ENCODE measurements around the gene CCDC57.

The CCDC57 gene

DNA sequence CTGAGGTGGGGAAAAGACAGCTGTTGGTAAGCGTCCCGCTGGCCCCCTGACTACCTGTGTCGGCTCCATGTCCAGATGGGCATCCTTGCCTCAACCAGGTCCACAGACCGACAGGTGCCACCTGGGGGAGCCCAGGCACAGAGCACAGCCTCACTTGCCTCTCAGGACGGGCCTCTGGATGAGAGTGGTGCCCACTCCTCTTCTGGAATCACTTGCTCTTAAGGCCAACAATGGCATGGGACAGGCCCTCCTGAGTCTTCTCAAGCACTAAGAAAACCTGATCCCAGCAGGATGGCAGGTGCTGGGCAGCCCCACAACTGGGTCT, 33.4 kb upstream of the CCDC57 start:
- no peak for DNase-seq (ENCODE audit: low read depth)

DNA sequence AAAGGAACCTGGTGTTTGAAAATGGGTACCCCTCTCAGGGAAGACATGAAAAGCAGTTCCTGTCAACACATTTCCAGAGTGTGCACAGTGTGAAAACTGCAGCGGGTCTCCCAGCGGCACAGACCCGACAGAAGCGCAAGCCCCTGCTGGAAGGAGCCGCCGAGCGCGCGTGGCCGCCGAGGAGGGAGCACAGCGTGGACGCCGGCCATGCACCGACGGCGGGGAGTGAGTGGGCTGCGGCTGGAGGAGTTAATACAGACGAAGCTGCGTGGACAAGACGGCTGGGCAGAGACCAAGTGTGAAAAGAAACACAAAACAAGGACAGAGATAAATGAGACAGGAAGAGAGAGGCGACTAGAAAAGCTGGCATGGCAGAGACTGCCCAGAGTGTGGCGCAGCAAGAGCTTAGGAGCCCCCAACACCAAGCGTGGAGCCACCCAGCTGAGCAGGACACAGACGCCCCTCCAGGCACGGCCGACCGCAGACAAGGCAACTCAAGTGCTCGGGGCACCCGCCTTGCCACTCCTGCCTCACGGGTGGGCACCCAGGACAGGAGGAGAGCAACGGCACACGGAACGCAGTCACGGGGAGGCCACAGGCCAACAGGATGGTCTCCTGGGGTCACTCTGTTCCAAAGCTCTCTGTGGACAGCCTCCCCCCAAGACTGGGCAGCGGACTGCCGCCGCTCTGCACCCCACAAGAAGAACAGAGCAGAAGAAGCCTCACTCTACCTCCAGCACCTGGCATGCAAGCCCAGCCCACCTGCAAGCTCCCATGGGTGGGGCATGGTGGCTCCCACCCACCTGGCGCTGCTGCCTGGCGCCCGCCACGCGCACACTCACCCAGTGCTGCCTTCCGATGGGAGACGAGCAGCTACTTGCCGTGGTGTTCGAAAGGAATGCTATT, 32.7 kb upstream of the CCDC57 start:
- DNase-seq (ENCODE audit: low read depth), result peak; percentile 41

GRCh38 chr17:82244413-82245133, 31.9 kb upstream of the CCDC57 start:
- peak; percentile 63 for DNase-seq (ENCODE audit: low read depth)

DNA sequence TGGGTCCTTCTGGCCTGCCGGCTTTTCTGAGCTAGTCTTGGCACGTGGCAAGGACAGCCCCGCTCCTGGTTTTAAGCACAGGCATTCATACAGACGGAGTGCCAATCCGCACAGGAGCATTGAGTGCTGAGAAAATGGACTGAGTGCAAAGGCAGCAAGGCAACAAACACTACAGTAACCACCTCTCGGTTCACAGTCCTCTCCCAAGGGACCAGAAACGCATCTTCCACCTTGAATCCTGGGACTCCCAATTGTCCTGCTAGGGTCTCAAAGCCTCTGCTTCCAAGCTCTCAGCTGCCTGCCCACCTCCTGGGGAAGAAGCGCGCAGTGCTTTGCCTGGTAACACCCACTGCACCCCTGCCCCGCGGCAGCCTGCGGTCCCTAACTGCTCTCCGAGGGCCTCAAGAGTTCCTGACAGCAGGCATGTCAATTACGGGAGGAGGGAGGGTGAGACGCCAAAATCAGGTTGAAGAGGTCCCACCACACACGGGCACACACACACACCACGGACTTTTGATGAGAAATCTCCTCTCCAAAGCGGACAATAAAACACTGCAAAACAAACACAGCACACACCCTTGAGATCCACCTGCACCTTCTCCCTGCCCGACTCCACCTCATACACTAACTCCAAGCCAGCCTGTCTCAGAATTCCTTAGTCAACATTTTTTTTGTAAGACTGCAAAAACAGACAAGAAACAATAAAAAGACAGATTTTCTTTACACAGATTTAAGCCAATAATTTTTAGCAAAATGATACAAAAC, 31.2 kb upstream of the CCDC57 start:
- DNase-seq (ENCODE audit: low read depth), result peak; percentile 61

DNA sequence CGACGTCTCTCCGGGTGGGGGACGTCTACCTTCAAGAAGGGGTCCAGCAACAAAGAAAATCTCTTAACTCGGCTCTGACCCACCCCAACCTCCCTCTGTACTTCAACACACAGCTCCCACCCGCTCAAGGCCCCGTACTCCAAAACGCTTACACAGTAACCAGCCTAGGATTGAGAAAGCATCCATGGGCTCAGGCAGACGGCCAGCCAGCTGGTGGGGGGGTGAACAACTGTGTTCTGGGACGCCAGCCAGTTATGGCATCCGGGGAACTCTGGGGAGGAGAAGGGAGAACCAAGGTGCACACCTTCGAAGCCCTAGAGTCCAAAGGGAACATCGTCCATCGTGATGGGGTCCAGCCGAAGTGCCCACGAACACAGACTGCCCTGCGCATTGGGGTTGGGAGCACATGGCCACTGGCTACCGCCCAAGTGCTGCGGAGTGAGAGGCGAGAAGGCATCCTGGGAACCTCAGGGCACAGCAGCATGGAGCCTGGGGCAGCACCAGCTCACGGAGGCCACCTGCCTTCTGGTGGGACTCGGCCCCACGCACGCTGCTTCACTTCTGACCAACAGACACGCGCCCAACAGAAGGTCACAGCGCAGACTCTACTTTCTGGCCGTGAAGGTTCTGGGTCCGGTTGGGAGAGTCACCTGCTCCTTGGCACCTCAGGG, 30.5 kb upstream of the CCDC57 start:
- peak; percentile 89 for DNase-seq (ENCODE audit: low read depth)

DNA sequence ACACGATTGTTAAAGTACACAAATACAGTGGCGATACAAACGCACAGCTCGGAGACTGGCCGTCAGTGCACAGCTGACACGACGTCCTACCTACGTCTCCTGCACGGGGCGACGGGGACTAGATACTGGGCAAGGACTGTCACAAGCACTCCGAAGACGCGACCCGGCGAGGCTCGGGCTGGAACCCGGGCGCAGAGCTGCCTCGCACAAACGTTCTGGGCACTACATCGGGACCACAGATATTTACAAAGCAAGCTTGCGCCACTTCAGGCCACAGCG, 30.0 kb upstream of the CCDC57 start:
- DNase-seq (ENCODE audit: low read depth), result no peak

- DNase-seq (ENCODE audit: low read depth), result peak; percentile 79
Measured at GRCh38 chr17:82241926-82242697, 29.5 kb upstream of the CCDC57 start.

DNA sequence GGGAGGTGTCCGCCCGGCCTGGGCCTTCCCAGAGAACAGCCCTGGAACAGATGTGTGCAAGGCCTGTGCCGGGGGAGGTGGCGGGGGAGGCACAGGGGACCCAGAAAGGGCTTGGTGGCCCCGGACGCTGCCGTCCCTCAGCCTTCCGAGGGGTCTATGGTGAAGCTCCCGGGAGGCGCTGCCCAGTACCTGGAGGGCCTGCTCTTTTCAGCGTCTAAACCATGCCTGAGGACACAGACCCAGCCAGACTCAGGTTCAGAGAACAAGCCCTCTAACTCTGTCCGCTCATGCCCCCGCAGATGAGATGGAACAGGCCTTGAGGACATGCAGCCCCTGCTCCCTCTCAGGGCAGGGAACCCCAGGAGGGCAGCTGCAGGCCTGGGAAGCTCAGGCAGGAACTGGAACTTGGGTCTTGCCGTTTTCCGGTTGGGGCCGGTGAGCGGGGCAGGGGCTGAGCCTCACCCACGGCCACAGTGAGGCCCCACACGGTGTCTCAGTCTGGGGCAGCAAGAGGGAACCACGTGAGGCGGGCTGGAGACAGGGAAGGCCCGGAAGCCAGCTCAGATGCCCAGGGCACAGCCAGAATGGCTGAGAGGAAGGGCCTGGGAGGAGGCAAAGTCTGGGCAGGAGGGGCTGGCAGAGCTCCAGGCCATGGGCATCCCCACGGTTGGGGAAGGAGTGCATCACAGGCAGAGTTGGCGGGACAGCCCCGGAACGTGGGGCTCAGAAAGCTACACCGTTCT, 28.7 kb upstream of the CCDC57 start:
- peak; percentile 80 for DNase-seq (ENCODE audit: low read depth)

DNA sequence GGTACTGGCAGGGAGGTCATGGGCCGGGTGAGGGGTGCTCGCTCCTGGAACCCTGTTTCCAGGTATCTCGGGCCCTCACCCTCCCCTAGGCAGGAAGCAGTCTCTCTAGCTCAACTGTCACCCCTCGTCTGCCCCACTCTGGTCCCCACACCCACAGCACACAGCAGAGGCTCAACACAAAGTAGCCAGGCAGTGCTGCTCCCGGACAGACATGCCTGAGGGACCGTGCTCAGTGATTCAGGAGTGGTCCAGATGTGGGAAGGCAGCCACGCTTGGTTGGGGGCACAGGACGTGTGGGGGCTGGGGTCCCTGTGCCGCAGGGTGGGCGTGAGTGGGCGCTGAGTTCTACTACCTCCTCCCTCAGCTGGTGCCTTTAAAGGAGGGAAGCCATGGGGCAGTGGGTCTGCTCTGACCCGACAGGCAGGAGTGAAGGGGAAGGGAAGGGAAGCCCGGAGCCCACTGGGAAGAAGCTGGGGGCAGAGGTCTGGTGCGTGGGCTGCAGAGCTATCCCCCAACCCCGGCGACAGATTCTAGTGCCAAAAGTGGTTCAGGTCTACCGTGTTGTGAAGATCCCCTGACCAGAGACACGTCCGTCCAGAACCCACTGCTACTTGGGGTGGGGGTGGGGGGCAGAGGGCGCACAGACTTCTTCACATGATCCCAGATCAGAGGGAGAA, 28.0 kb upstream of the CCDC57 start:
- DNase-seq (ENCODE audit: low read depth), result no peak

- DNase-seq (ENCODE audit: low read depth), result peak; percentile 28
Measured at GRCh38 chr17:82239926-82240505, 27.4 kb upstream of the CCDC57 start.

DNA sequence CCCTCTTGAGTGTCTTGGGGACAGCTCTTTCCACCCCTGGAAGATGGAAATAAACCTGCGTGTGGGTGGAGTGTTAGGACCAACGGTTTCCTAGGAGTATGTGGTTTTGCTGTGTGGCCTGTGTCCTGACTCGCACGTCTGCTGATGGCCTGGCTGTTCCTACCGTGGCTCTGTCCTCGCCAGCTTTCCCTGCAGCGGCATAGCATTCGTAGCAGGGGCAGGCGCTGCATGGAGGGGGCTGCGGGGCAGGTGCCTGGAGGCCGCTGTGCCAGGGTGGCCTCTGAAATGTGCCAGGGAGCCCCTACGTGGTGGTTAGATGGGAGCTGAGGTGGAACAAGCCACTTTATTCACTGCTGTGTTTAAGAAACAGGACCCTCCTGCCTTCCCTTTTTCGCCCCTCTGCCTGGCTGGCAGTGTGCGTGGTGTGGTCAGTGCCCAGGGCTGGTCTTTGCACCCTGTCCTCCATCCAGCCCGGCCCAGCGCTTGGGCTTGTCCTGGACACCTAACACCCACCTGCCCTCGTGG, 26.8 kb upstream of the CCDC57 start:
- peak; percentile 25 for DNase-seq (ENCODE audit: low read depth)

- peak; percentile 90 for DNase-seq (ENCODE audit: low read depth)
Measured at GRCh38 chr17:82238472-82239201, 26.0 kb upstream of the CCDC57 start.

DNA sequence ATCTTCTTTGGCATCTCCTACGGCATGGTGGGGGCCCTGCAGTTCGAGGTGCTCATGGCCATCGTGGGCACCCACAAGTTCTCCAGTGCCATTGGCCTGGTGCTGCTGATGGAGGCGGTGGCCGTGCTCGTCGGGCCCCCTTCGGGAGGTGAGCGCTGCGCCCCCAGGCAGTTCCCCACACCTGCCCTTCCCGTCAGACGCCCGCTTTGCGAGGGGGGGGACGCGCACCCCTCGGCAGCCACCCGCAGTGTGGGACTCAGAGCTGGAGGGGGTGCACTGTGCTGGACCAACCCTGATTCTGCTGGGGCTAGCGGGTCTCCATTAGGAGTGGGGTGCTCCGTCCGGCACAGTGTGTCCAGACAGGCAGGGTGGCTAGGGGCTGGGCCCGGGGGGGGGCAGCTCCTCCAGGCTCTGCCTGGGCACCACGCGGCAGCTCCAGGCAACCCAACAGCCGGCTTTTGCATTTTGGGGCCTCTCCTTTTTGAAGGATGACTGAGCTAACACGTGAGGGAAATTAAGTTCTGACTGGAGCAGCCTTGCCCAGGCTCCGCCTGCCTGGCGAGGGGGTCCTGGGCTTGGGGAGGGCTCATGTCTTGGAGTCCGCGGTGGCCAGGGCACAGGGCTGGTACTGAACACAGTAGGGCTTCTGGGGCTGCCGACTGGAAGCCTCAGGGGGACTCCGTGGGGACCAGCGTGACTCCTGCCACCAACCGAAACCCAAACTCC, 25.3 kb upstream of the CCDC57 start:
- peak; percentile 19 for DNase-seq (ENCODE audit: low read depth)

GRCh38 chr17:82237083-82237745, 24.6 kb upstream of the CCDC57 start:
- DNase-seq (ENCODE audit: low read depth), result peak; percentile 33

DNA sequence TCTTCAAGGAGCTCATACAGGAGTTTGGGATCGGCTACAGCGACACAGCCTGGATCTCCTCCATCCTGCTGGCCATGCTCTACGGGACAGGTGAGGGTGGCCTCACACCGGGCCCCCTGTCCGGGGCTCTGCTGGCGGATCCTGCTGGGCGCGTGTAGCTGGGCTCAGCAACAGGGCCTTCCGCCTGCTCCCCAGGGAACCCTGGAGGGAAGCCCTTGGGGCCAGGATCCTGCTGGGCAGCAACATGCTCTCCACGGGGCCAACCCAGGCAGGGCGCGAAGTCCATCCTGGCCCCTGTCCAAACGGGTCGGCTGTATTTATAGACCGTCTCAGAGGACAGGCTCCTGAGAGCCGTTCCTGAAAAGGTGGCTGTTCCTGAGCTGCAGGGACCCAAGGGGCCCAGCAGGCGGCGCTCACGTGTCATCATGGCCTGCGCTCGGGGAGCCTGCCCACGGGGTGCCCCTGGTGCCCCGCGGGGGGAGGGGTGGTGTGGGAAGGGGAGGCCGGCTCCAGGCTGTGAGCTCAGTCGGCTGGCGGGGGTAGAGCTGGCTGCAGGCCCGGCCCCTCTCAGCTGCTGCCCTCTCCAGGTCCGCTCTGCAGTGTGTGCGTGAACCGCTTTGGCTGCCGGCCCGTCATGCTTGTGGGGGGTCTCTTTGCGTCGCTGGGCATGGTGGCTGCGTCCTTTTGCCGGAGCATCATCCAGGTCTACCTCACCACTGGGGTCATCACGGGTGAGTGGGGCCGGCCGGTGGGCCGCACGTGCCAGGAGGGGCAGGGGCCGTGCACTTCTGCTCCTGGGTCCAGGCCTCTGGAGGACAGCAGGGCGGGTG, 23.7 kb upstream of the CCDC57 start:
- DNase-seq (ENCODE audit: low read depth), result peak; percentile 52

GRCh38 chr17:82235775-82236141, 23.1 kb upstream of the CCDC57 start:
- peak; percentile 68 for DNase-seq (ENCODE audit: low read depth)
